Endothelial cell of umbilical vein (primary cell): ENCODE measurements around the gene ADD1. TPM values are rescaled to one million over a fixed set of nuclear protein-coding genes. Genes with fewer than 3 reads are reported as not detected.

Experiments used
- BruUV-seq: library from RNA; stranded (reverse); fragments of 400-500 nt; replicated peaks from 2 replicates; lab custom pipeline; 2021; lab: Mats Ljungman, UMichigan
- CTCF ChIA-PET: fragments of 300-600, 350-600 bp; sonication (Branson Sonifier 250); formaldehyde crosslinking; loops from one replicate; lab custom pipeline; 2021; ENCODE audit warnings: antibody characterized with exemption, inconsistent platforms; lab: Charles Lee
- POLR2A ChIA-PET: fragments of 300-600, 350-600 bp; sonication (Branson Sonifier 250); formaldehyde crosslinking; loops from one replicate; lab custom pipeline; 2021; ENCODE audit warnings: antibody characterized with exemption, inconsistent platforms; lab: Charles Lee
- DNase-seq: peaks from one replicate; pipeline ENCODE4 v3.0.0-alpha.2; 2011; ENCODE audit warnings: low read depth, low spot score
- FAIRE-seq: peaks from 2 replicates; lab custom pipeline; 2011; peaks lifted over from hg19 to GRCh38; lab: Jason Lieb, UNC
- H2AFZ ChIP-seq: 2 replicates; pipeline ENCODE4 v1.6.0; 2012; ENCODE audit warnings: low read depth, low read length, control low read depth, inconsistent platforms
- H3K27ac ChIP-seq: 2 replicates; pipeline ENCODE4 v1.5.1; 2011; ENCODE audit warnings: low read depth, mild to moderate bottlenecking, control low read depth, low read length, moderate library complexity; ENCODE audit not compliant: insufficient read depth
- H3K27me3 ChIP-seq, 2 experiments: 2 replicates each; pipeline versions ENCODE4 v1.6.0 to v1.6.1; 2011; ENCODE audit warnings: low read length in 2 of 2, mixed read lengths in 1 of 2; ENCODE audit not compliant: control insufficient read depth in 2 of 2, insufficient read depth in 2 of 2
- H3K36me3 ChIP-seq, 2 experiments: 2 replicates in 1 of 2; 3 replicates in 1 of 2; pipeline ENCODE4 v1.5.1; 2011; ENCODE audit warnings: low read length in 2 of 2, mild to moderate bottlenecking in 1 of 2, moderate library complexity in 1 of 2; ENCODE audit not compliant: control insufficient read depth in 2 of 2, insufficient read depth in 2 of 2; ENCODE audit errors: extremely low read depth in 1 of 2
- H3K4me1 ChIP-seq: 3 replicates; pipeline ENCODE4 v1.5.1; 2011; ENCODE audit warnings: mild to moderate bottlenecking, low read length; ENCODE audit not compliant: control insufficient read depth, insufficient read depth; ENCODE audit errors: extremely low read depth
- H3K4me2 ChIP-seq: 2 replicates; pipeline ENCODE4 v1.6.1; 2011; ENCODE audit warnings: low read length, control low read depth, mixed read lengths; ENCODE audit not compliant: insufficient read depth
- H3K4me3 ChIP-seq, 3 experiments: fragments of 200-600 bp in 1 of 3; sonication (generic), shearing (Covaris generic) in 1 of 3; replicated peaks in 1 of 3; 2 replicates each; pipeline ENCODE4 v1.5.1; 2011 to 2016; ENCODE audit warnings: control low read depth in 3 of 3, low read length in 3 of 3, mild to moderate bottlenecking in 2 of 3, inconsistent platforms in 1 of 3, low read depth in 1 of 3, moderate library complexity in 1 of 3; ENCODE audit not compliant: insufficient read depth in 1 of 3
- H3K79me2 ChIP-seq: 2 replicates; pipeline ENCODE4 v1.6.0; 2012; ENCODE audit warnings: low read length, inconsistent platforms; ENCODE audit not compliant: control insufficient read depth, insufficient read depth
- H3K9ac ChIP-seq: replicated peaks from 2 replicates; pipeline ENCODE3; 2011; ENCODE audit warnings: low read length, control low read depth; ENCODE audit not compliant: insufficient read depth; ENCODE audit errors: extremely low read depth
- H3K9me1 ChIP-seq: replicated peaks from 3 replicates; pipeline ENCODE4 v1.6.0; 2011; ENCODE audit warnings: mild to moderate bottlenecking, low read length; ENCODE audit not compliant: control insufficient read depth, insufficient read depth; ENCODE audit errors: extremely low read depth
- H3K9me3 ChIP-seq: replicated peaks from 2 replicates; pipeline ENCODE4 v1.5.1; 2012; ENCODE audit warnings: low read length, inconsistent platforms; ENCODE audit not compliant: control insufficient read depth, insufficient read depth
- H4K20me1 ChIP-seq: replicated peaks from 2 replicates; pipeline ENCODE3; 2011; ENCODE audit warnings: mild to moderate bottlenecking, low read length; ENCODE audit not compliant: control insufficient read depth, insufficient read depth; ENCODE audit errors: extremely low read depth
- CTCF ChIP-seq, 2 donors: IDR thresholded peaks; 1 replicate in 1 of 2; 2 replicates in 1 of 2; pipeline ENCODE4 v1.5.1; 2011; ENCODE audit warnings: low read length in 2 of 2, mild to moderate bottlenecking in 2 of 2, moderate library complexity in 2 of 2, control low read depth in 1 of 2, inconsistent platforms in 1 of 2, low read depth in 1 of 2; ENCODE audit not compliant: insufficient read depth in 1 of 2; ENCODE audit errors: extremely low read depth in 1 of 2
- FOS ChIP-seq: IDR thresholded peaks from 2 replicates; pipeline ENCODE4 v1.6.1; 2011; ENCODE audit warnings: mild to moderate bottlenecking, low read length, moderate library complexity, borderline replicate concordance; ENCODE audit not compliant: insufficient read depth
- JUN ChIP-seq: IDR thresholded peaks from 2 replicates; pipeline ENCODE4 v1.6.1; 2011; ENCODE audit warnings: borderline replicate concordance, low read depth; ENCODE audit not compliant: insufficient read length, insufficient read depth
- MYC ChIP-seq: IDR thresholded peaks from one replicate; pipeline ENCODE4 v1.6.1; 2011; ENCODE audit warnings: mild to moderate bottlenecking, low read depth, low read length
- POLR2A ChIP-seq: IDR thresholded peaks from 2 replicates; pipeline ENCODE4 v1.6.1; 2012; ENCODE audit warnings: low read depth, mild to moderate bottlenecking, control low read depth, low read length
- dilution Hi-C: fragments of 300-500 bp; cut with MboI; formaldehyde crosslinking; loops from one replicate; pipeline ENCODE4 v1.15.0; 2019; ENCODE audit warnings: low sequenced_read_pairs; ENCODE audit not compliant: extremely low pct_ligation_motif_present
- intact Hi-C: fragments of 100-400 bp; cut with micrococcal nuclease; formaldehyde crosslinking; loops from one replicate; pipeline ENCODE4 v1.10.0; 2022
- polyA plus RNA-seq, 4 experiments: library from polyadenylated mRNA; depleted of rRNA in 3 of 4; stranded (reverse) in 3 of 4; unstranded in 1 of 4; fragments of >200 nt; gene quantifications; 2 replicates each; pipeline versions ENCODE4 v1.2.1 to v1.2.3, GENCODE V29; 2011 to 2012; ENCODE audit warnings: missing spikeins in 1 of 4
- total RNA-seq: library from RNA; stranded (reverse); gene quantifications from 2 replicates; pipeline ENCODE4 v1.2.3, GENCODE V29; 2021
- TF ChIP-seq, protein P1 (sequence below): IDR thresholded peaks from 2 replicates; pipeline ENCODE4 v1.6.1; 2011; ENCODE audit not compliant: insufficient read depth, insufficient read length

ADD1 gene
- total and polyA plus RNA-seq, 2 donors (not counting 3 experiments of a cell fraction or from before 2014, with no cell fraction given) = 219 to 305 TPM

GRCh38 chr4:2874861-2875260, 31.2 kb downstream of the ADD1 start:
- TF ChIP-seq, protein P1, sequence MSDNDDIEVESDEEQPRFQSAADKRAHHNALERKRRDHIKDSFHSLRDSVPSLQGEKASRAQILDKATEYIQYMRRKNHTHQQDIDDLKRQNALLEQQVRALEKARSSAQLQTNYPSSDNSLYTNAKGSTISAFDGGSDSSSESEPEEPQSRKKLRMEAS = no peak
- no peak for TF ChIP-seq JUN
- no peak for TF ChIP-seq CTCF (IDR thresholded peaks at IDR 0.05; ENCODE audit: extremely low read depth in 1 of 2, insufficient read depth in 1 of 2, low read depth in 1 of 2, low read length in 2 of 2)
- no peak overlapping the region for H3K4me3 ChIP-seq
- no peak overlapping the region for H2AFZ ChIP-seq
- FAIRE-seq = no peak
- no peak overlapping the region for H3K4me2 ChIP-seq
- no peaks in the 10 kb centered on the region for H3K27me3 ChIP-seq
- H3K9me3 ChIP-seq = no peaks in the 10 kb centered on the region
- no TSS peak for BruUV-seq
- no peaks in the 10 kb centered on the region for H3K9me1 ChIP-seq
- H3K4me1 ChIP-seq = peaks cover 8% of the 10 kb centered on the region
- ChIA-PET POLR2A (no interaction called here), CTCF (no interaction called here)
- peaks cover 0 to 4% of the 10 kb centered on the region in 2 experiments for H3K36me3 ChIP-seq
- no peak overlapping the region for H3K9ac ChIP-seq
- intact Hi-C loops (no loop called here), dilution Hi-C loops (no loop called here)
- H4K20me1 ChIP-seq = peaks cover 7% of the 10 kb centered on the region
- no peak for DNase-seq
- H3K79me2 ChIP-seq = peaks cover 74% of the 10 kb centered on the region
- no peak overlapping the region for H3K27ac ChIP-seq

- TF ChIP-seq JUN (no peak), FOS (no peak), MYC (no peak), POLR2A (no peak)
- TF ChIP-seq, protein P1 = no peak
- no peak overlapping the region for H3K27ac ChIP-seq
- H2AFZ ChIP-seq = no peak overlapping the region
- FAIRE-seq = peak; percentile 73
- no peak overlapping the region for H3K9ac ChIP-seq
- dilution Hi-C loops (no loop called here), intact Hi-C loops (no loop called here)
- POLR2A ChIA-PET = no interaction called here
- no peak for DNase-seq
- CTCF ChIA-PET = no interaction called here
- no peak overlapping the region for H3K4me3 ChIP-seq
- peaks cover 7% of the 10 kb centered on the region for H4K20me1 ChIP-seq
- BruUV-seq = no TSS peak
- H3K4me2 ChIP-seq = no peak overlapping the region
- no peaks in the 10 kb centered on the region for H3K9me3 ChIP-seq
- no peaks in the 10 kb centered on the region for H3K9me1 ChIP-seq
- H3K36me3 ChIP-seq = peaks cover 0 to 5% of the 10 kb centered on the region in 2 experiments
- H3K4me1 ChIP-seq = peaks cover 8% of the 10 kb centered on the region
- no peaks in the 10 kb centered on the region for H3K27me3 ChIP-seq
- H3K79me2 ChIP-seq = peaks cover 67% of the 10 kb centered on the region
Measured at GRCh38 chr4:2875556-2875955, 31.9 kb downstream of the ADD1 start.
